WERI-Rb-1 (cell line): ENCODE measurements around the gene SH3RF3.

Experiments used
- DNase-seq: peaks from one replicate; pipeline ENCODE4 v3.0.0-alpha.2; 2020
- H3K27ac ChIP-seq: fragments of 250-450 bp; sonication (Bioruptor Pico); 2 replicates; pipeline ENCODE4 v1.5.1; 2020; ENCODE audit warnings: mild to moderate bottlenecking, moderate library complexity
- H3K27me3 ChIP-seq: fragments of 250-450 bp; sonication (Bioruptor Pico); 2 replicates; pipeline ENCODE4 v1.5.1; 2021; ENCODE audit warnings: mild to moderate bottlenecking, low read depth, moderate library complexity; ENCODE audit not compliant: insufficient read depth, severe bottlenecking
- H3K36me3 ChIP-seq: fragments of 250-450 bp; sonication (Bioruptor Pico); 2 replicates; pipeline ENCODE4 v1.5.1; 2020; ENCODE audit warnings: mild to moderate bottlenecking, moderate library complexity
- H3K4me3 ChIP-seq: 2 replicates; pipeline ENCODE4 v1.5.1; 2011; ENCODE audit warnings: low read depth, mild to moderate bottlenecking, control low read depth, low read length
- H3K9me3 ChIP-seq: fragments of 250-450 bp; sonication (Bioruptor Pico); 2 replicates; pipeline ENCODE4 v1.5.1; 2021; ENCODE audit warnings: mild to moderate bottlenecking, moderate library complexity; ENCODE audit not compliant: severe bottlenecking
- CTCF ChIP-seq: IDR thresholded peaks from 2 replicates; pipeline ENCODE4 v1.5.1; 2011; ENCODE audit warnings: low read depth, mild to moderate bottlenecking, control low read depth, inconsistent platforms, low read length

SH3RF3 gene

GRCh38 chr2:109126501-109126860 lies 2.5 kb upstream of the SH3RF3 start:
- DNase-seq = peak; percentile 16
- no peak overlapping the region for H3K4me3 ChIP-seq
- no peaks in the 10 kb centered on the region for H3K36me3 ChIP-seq
- no peak overlapping the region for H3K27ac ChIP-seq
- TF ChIP-seq CTCF = no peak
- H3K9me3 ChIP-seq = no peaks in the 10 kb centered on the region
- peaks cover 9% of the 10 kb centered on the region for H3K27me3 ChIP-seq

GRCh38 chr2:109127556-109127955 lies 1.4 kb upstream of the SH3RF3 start:
- TF ChIP-seq CTCF = no peak
- Histone ChIP-seq H3K4me3 (no peak overlapping the region), H3K27ac (no peak overlapping the region), H3K9me3 (no peaks in the 10 kb centered on the region), H3K27me3 (peaks cover 9% of the 10 kb centered on the region), H3K36me3 (no peaks in the 10 kb centered on the region)
- DNase-seq = no peak

- Histone ChIP-seq H3K27ac (no peak overlapping the region), H3K9me3 (no peaks in the 10 kb centered on the region), H3K4me3 (peak overlapping the region; percentile 45), H3K36me3 (no peaks in the 10 kb centered on the region), H3K27me3 (peaks cover 9% of the 10 kb centered on the region)
- peak; percentile 84 for DNase-seq
- TF ChIP-seq CTCF = peak; percentile 91
Observed at GRCh38 chr2:109128048-109128615, 873 bp upstream of the SH3RF3 start.

GRCh38 chr2:109129356-109129920 lies 433 bp downstream of the SH3RF3 start:
- Histone ChIP-seq H3K27ac (no peak overlapping the region), H3K4me3 (peak overlapping the region; percentile 45), H3K27me3 (peaks cover 9% of the 10 kb centered on the region), H3K9me3 (no peaks in the 10 kb centered on the region), H3K36me3 (no peaks in the 10 kb centered on the region)
- peak; percentile 25 for DNase-seq
- no peak for TF ChIP-seq CTCF

GRCh38 chr2:109129921-109130722 lies 1.1 kb downstream of the SH3RF3 start:
- H3K9me3 ChIP-seq = no peaks in the 10 kb centered on the region
- H3K36me3 ChIP-seq = no peaks in the 10 kb centered on the region
- DNase-seq = no peak
- no peak overlapping the region for H3K4me3 ChIP-seq
- peaks cover 9% of the 10 kb centered on the region for H3K27me3 ChIP-seq
- no peak for TF ChIP-seq CTCF
- no peak overlapping the region for H3K27ac ChIP-seq

GRCh38 chr2:109130723-109130995 lies 1.7 kb downstream of the SH3RF3 start:
- no peak for DNase-seq
- H3K27ac ChIP-seq = no peak overlapping the region
- TF ChIP-seq CTCF = no peak
- H3K4me3 ChIP-seq = no peak overlapping the region
- H3K9me3 ChIP-seq = no peaks in the 10 kb centered on the region
- no peaks in the 10 kb centered on the region for H3K36me3 ChIP-seq
- H3K27me3 ChIP-seq = peaks cover 9% of the 10 kb centered on the region
